A172 (cell line): ENCODE measurements around the gene SENP2. TPM values are rescaled to one million over a fixed set of nuclear protein-coding genes. Genes with fewer than 3 reads are reported as not detected.
"Not testable (repeated sequence)": the region's sequence is repeated elsewhere in the genome, so short reads cannot be mapped to it uniquely, and the experiment has no call there.

Source experiments
- DNase-seq: peaks from one replicate; pipeline ENCODE4 v3.0.0-alpha.2; 2015; ENCODE audit warnings: low spot score
- total RNA-seq: library from RNA; depleted of rRNA; stranded (reverse); fragments of >200 nt; shearing (Covaris generic); gene quantifications from 2 replicates; pipeline ENCODE4 v1.2.3, GENCODE V29; 2014

Gene SENP2
- total RNA-seq, 1 experiment from 2014 or later = 50.9 TPM

- no peak for DNase-seq
These were observed 568 bp downstream of the SENP2 start for GRCh38 chr3:185586686-185587039.

- DNase-seq = no peak
These were observed 8.0 kb downstream of the SENP2 start for GRCh38 chr3:185594073-185594472.

GRCh38 chr3:185595526-185595925, 9.4 kb downstream of the SENP2 start:
- DNase-seq = no peak

DNA sequence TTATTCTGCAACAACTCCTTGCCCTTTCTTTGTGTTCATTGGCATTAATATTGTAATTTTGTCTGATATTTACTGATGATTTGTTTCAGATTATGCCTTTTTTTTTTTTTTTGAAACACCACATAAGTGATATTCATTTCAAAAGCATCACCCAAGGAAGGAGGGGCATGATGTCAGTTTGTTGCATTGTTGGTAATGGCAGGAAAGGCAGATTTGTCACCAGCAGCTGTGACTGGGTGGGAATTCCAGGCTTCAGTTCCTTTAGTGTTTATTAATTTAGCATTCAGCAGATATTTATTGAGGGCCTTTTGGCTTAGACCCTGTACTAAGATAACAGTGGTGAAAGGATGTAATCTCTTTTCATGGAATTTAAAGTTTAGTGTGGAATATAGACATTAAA, 19.5 kb downstream of the SENP2 start:
- DNase-seq = no peak

DNA sequence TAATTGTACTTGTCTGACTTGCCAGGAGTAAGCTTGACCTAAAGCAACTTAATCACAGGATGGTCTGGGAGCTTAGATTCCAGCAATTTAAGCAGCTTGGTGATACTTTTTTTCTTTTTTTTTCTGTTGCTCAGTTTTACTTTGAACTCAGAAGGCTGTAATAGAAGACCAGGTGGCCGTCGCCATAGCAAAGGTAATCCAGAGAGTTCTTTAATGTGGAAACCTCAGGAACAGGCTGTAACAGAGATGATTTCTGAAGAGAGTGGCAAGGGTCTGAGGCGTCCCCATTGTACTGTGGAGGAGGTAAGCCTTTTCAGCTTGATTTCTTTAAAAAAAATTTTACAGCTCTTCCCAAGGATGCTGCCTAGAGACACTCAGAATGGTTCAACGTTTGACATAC, 20.1 kb downstream of the SENP2 start:
- no peak for DNase-seq

DNA sequence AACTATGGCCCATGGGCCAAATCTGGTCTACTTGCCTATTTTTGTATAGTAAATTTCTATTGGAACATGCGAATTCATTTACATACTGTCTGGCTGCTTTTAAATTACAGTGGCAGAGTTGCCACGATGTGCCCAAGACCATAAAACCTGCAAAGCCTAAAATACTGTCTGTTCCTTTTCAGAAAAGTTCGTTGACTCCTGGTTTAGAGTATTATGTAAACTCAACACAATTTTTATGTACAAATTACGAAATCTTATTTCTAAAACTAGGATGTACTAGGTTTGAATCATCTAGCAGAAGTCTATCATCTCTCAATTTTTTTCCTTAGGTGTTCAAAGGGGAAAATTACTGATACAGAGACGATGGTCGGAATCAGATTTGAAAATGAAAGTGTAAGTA, 26.9 kb downstream of the SENP2 start:
- no peak for DNase-seq

DNA sequence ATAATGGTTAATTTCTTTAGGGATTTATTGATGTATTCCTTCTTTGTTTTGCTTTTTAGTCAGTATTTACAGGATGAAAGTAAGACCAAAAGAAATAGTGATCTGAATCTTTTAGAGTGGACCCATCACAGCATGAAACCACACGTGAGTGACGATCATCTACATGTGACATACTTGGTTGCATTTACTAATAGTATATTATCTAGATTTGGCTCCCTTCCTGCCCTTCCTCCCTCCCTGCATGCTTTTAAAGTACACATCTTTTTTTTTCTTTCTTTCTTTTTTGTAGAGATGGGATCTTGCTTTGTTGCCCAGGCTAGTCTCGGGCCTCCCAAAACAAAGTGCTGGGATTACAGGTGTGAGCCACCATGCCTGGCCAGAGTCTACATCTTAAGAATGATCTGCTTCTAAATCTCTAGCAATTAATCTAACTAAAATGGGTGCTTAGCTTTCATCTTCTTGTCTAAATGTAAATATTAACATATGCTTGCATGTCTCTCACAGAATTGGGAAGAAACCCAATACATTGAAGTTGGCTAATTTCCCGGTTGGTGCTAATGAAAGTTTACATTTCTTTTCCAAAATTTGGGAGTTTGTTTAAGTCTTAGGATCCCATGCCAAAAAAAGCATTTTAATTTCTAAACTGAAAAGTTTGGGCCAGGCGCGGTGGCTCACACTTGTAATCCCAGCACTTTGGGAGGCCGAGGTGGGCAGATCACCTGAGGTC, 38.0 kb downstream of the SENP2 start:
- no peak for DNase-seq

- DNase-seq = no peak
These were observed 39.7 kb downstream of the SENP2 start for GRCh38 chr3:185625784-185626183.

DNA sequence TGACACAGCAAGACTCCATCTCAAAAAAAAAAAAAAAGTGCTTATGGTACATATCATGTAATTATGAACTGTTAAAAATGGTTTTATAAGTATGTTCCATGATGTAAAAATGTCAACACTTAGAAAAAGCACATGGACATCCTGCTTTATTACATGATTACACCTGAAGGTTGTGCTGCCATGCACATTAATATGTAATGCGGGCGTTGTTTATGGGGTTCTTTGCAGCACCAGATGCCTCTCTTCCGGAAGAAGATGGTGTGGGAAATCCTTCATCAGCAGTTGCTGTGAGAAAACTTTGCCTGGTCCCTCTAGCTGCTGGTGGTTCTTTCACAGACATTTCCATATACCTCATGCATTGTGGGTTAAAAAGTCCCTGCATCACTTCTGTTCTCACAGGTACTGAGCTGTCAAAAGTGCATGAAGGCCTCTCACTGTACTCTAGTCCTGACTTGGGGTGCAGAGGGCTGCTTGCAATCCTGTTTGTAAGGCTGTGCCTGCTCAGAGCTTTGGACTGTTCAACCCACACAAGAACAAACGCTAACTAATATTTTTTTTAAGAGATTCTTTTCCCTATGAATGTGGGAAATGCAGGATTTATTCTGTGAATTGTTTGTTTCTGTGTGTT, 43.6 kb downstream of the SENP2 start:
- no peak for DNase-seq

DNA sequence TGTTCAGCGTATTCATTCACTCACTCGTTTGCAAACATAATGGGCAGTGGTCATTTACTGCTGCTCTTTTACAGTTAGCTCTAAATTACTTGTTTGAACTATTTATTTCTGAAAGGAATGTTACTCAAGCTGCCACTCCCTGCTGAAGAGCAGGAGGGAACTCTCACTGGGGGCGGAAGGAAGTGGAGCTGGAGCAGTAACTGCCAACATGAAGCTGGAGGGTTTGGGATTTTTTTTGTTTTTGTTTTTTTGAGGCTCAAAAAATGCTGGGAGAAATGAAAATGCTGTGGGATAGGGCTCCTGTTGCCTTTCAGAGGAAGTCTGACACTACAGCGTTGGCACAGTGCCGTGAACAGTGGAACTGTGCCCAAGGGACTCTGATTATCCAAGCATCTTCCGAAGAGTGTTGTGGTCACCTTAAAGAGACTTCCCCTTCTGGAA, 44.1 kb downstream of the SENP2 start:
- DNase-seq = peak; percentile 47

DNA sequence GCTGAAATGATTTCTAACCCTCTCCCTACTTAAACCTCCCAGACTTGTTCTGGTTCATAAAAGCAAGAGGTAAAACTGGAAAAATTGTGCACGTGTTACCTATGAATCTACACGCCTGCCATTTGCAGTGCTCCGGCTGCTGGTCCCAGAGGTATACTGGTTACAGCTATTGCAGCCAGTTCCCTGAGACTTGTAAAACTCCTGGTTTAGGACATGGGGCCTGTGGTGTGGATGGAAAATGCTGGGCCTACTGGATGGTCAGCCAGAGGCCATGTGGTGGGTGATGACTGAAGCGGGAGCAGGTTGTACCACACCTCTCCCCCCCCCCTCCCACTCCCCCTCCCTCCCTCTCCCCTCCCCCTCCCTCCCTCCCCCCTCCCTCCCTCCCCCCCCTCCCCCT, 45.0 kb downstream of the SENP2 start:
- DNase-seq = no peak

GRCh38 chr3:185631508-185632206, 45.6 kb downstream of the SENP2 start:
- DNase-seq = no peak

GRCh38 chr3:185632996-185633395, 46.9 kb downstream of the SENP2 start:
- DNase-seq = no peak

- no peak for DNase-seq
These were observed 51.3 kb downstream of the SENP2 start for GRCh38 chr3:185637388-185637787.

GRCh38 chr3:185638651-185639050, 52.6 kb downstream of the SENP2 start:
- not testable (repeated sequence) for DNase-seq

- DNase-seq = no peak
These were observed 53.6 kb downstream of the SENP2 start for GRCh38 chr3:185639632-185640206.

GRCh38 chr3:185640308-185640707, 54.2 kb downstream of the SENP2 start:
- DNase-seq = no peak

GRCh38 chr3:185645191-185645590, 59.1 kb downstream of the SENP2 start:
- not testable (repeated sequence) for DNase-seq

- no peak for DNase-seq
These were observed 59.7 kb downstream of the SENP2 start for GRCh38 chr3:185645596-185646381.

GRCh38 chr3:185646382-185647133, 60.5 kb downstream of the SENP2 start:
- DNase-seq = no peak
